Lower lobe of right lung (tissue), 2 donors: ENCODE data around the gene ENDOV. TPM values are rescaled to one million over a fixed set of nuclear protein-coding genes. Genes with fewer than 3 reads are reported as not detected.

Experiments used
- ATAC-seq, 2 donors: fragments of 200-7000 bp; cut with Tn5 transposase; one replicate each; pipeline ENCODE4 v1.9.1; 2020 to 2022; ENCODE audit warnings: mild to moderate bottlenecking in 2 of 2, moderate library complexity in 2 of 2
- DNase-seq: peaks from one replicate; pipeline ENCODE4 v3.0.0-alpha.2; 2020
- H3K27ac ChIP-seq: fragments of 200-600 bp; one replicate; pipeline ENCODE4 v1.8.0; 2022
- H3K27me3 ChIP-seq: fragments of 200-600 bp; one replicate; pipeline ENCODE4 v1.8.0; 2022; ENCODE audit warnings: low read depth
- H3K36me3 ChIP-seq: fragments of 200-600 bp; one replicate; pipeline ENCODE4 v1.8.0; 2022; ENCODE audit warnings: mild to moderate bottlenecking
- H3K4me1 ChIP-seq: fragments of 200-600 bp; one replicate; pipeline ENCODE4 v1.8.0; 2022
- H3K4me3 ChIP-seq: fragments of 200-600 bp; one replicate; pipeline ENCODE4 v1.8.0; 2022; ENCODE audit warnings: mild to moderate bottlenecking
- H3K9me3 ChIP-seq: fragments of 200-600 bp; one replicate; pipeline ENCODE4 v1.8.0; 2022
- intact Hi-C: fragments of 100-400 bp; cut with DNase I; formaldehyde crosslinking; loops from one replicate; pipeline ENCODE4 v1.11.0; 2022
- total RNA-seq: library from RNA; stranded (reverse); fragmentation: NEBNext Ultra II Directional; extraction: Animal tissue kit (Norgen Biotek cat#: 25700); gene quantifications from one replicate; pipeline ENCODE4 v1.2.1, GENCODE V29; 2021
- TF ChIP-seq, protein P1 (sequence below): fragments of 200-600 bp; IDR thresholded peaks from one replicate; pipeline ENCODE4 v1.8.0; 2022; ENCODE audit warnings: antibody characterized with exemption, mild to moderate bottlenecking
- donor health status: DM: no; HTN: yes; CAD: no; lungs with severe emphysema.

ENDOV gene
- total RNA-seq, 1 donor from 2014 or later, result 23.4 TPM

DNA sequence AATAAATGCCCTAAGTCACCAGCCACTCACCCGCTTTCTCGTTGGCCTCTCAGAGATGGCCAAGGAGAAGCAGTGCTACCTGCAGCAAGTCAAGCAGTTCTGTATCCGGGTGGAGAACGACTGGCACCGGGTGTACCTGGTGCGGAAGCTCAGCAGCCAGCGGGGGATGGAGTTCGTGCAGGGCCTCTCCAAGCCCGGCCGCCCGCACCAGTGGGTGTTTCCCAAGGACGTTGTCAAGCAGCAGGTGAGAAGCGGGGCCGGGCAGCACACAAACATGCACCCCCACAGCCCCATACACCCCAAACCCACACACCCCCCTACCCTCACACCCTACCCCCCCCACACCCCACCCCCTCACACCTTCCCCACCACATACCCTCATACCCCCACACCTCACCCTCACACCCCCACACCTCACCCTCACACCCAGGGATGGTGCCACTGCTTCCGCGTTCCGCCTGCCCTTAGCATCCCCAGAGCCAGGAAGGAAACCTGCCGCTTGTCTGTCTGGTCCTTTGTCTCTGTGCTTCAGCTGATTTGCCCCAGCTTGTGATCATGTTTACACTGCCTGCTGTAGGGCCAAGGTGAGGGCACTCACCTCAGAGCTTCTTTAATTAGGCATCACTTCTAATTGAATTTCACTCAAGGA is 41.9 kb upstream of the ENDOV start:
- Histone ChIP-seq H3K4me1 (no peaks in the 10 kb centered on the region), H3K9me3 (no peaks in the 10 kb centered on the region), H3K4me3 (no peak overlapping the region), H3K27me3 (no peaks in the 10 kb centered on the region), H3K36me3 (peaks cover 99% of the 10 kb centered on the region), H3K27ac (no peak overlapping the region)
- intact Hi-C loops, result no loop called here
- DNase-seq, result no peak
- ATAC-seq, result no peak
- TF ChIP-seq, protein P1, sequence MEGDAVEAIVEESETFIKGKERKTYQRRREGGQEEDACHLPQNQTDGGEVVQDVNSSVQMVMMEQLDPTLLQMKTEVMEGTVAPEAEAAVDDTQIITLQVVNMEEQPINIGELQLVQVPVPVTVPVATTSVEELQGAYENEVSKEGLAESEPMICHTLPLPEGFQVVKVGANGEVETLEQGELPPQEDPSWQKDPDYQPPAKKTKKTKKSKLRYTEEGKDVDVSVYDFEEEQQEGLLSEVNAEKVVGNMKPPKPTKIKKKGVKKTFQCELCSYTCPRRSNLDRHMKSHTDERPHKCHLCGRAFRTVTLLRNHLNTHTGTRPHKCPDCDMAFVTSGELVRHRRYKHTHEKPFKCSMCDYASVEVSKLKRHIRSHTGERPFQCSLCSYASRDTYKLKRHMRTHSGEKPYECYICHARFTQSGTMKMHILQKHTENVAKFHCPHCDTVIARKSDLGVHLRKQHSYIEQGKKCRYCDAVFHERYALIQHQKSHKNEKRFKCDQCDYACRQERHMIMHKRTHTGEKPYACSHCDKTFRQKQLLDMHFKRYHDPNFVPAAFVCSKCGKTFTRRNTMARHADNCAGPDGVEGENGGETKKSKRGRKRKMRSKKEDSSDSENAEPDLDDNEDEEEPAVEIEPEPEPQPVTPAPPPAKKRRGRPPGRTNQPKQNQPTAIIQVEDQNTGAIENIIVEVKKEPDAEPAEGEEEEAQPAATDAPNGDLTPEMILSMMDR, result no peak

DNA sequence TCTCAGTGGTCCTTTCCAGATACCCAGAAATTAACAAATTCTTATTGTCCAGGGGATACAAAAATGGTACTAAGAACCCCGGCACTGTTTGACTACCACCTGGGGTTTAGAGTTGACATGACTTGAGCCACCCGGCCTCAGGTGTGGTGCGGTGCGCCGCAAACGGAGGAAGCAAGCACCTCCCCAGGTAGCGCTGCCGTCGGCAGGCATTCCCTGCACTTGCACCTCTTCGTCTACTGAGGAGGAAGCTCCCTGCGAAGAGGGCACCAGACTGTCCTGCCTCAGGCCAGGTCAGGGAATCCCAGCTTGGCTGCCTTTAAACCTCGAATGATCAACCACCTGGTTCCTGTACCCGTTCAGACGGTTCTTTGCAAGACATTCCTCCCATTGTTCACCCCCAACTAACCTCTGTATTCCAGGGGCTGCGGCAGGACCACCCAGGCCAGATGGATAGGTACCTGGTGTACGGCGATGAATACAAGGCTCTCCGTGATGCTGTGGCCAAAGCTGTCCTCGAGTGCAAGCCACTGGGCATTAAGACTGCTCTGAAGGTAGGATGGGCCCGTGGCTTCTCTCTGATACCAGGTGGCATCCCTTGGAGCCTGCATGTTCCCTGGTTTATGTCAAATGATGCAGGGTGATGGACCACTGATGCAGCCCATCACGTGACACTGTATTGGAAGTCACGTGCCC is 40.8 kb upstream of the ENDOV start:
- Histone ChIP-seq H3K4me3 (no peak overlapping the region), H3K9me3 (no peaks in the 10 kb centered on the region), H3K36me3 (peaks cover 99% of the 10 kb centered on the region), H3K27me3 (no peaks in the 10 kb centered on the region), H3K27ac (no peak overlapping the region), H3K4me1 (no peaks in the 10 kb centered on the region)
- ATAC-seq, result no peak
- TF ChIP-seq, protein P1, result no peak
- no peak for DNase-seq
- intact Hi-C loops, result no loop called here

DNA sequence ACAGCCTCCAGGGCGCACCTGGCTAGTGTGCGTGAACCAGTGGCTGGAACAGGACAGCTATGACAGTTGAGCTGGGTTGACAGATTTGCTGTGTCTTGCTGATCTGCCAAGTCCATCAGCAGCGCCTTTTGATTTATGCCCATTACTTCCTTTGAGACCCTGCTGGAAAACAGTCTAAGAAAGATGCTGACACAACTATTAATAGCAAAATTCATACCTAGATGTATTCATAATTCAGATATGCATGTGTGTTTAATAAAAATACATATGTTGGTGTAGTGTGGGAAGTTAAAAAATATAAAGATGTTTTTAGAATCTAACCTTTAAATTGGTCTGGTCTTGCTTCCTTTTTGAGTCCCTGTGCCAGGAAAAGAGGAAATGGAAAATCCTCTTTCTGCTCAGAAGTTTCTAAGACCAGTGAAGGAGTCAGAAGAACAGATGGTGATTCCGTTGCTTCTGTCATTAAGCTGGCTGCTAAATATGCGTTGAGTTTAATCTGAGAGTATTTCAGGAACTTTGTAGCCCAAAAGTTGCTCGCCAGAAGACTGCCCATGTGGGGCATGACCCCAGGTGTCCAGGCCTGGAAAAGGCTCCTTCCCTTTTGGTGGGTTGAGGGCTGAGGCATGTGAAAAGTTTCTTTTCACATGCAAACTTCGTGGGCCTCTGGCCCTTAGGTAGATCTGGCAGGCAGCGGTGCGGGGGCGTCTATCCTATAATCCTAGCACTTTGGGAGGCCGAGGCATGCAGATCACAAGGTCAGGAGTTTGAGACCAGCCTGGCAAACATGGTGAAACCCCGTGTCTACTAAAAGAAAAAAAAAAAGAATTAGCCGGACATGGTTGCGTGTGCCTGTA is 40.0 kb upstream of the ENDOV start:
- H3K4me1 ChIP-seq, result no peaks in the 10 kb centered on the region
- H3K4me3 ChIP-seq, result no peak overlapping the region
- H3K9me3 ChIP-seq, result no peaks in the 10 kb centered on the region
- intact Hi-C loops, result no loop called here
- no peak for ATAC-seq
- peaks cover 99% of the 10 kb centered on the region for H3K36me3 ChIP-seq
- TF ChIP-seq, protein P1, result no peak
- no peak for DNase-seq
- no peak overlapping the region for H3K27ac ChIP-seq
- no peaks in the 10 kb centered on the region for H3K27me3 ChIP-seq

DNA sequence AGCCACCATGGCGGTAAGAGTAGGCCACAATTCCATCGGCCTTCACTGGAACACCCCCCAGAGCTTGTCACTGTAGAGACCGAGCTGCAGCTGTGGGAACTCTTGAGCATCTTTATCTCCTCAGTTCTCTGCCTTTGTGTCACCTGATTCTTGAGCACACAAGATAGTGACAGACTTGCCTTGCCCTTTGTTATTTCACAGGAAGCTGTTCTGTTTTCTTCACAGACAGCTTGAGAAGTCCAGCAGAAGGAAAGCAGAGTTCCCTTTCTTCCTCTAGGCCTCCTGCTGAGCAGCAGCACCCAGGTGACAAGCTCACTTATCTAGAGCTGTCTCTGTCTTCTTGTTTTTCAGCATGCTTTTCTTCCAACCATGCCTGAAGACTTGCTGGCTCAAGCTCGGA is 38.4 kb upstream of the ENDOV start:
- DNase-seq (no peak), ATAC-seq (no peak)
- Histone ChIP-seq H3K27ac (no peak overlapping the region), H3K4me3 (no peak overlapping the region), H3K36me3 (peaks cover 99% of the 10 kb centered on the region), H3K9me3 (no peaks in the 10 kb centered on the region), H3K27me3 (no peaks in the 10 kb centered on the region), H3K4me1 (no peaks in the 10 kb centered on the region)
- intact Hi-C loops, result no loop called here
- TF ChIP-seq, protein P1, result no peak

DNA sequence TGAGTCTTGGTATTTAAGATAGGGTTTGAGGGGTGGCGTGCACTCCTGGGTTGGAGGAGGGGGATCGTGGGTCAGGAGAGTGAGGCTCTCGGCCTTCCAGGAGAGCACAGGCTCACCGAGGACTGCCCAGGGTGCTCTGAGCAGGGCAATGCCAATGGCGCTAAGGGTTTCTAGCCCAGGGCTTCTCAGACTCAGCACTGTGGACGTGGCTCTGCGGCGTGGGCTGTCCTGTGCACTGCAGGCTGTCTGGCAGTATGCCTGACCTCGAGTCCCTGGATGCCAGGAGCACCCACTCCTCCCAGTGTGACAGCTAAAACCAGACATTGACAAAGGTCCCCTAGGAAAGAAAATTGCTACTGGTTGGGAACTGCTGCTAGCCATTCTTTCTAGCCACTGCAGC is 37.2 kb upstream of the ENDOV start:
- intact Hi-C loops, result no loop called here
- H3K27ac ChIP-seq, result no peak overlapping the region
- TF ChIP-seq, protein P1, result no peak
- no peaks in the 10 kb centered on the region for H3K27me3 ChIP-seq
- ATAC-seq (peak in 1 of 2 donors; percentile 9), DNase-seq (no peak)
- no peaks in the 10 kb centered on the region for H3K4me1 ChIP-seq
- no peaks in the 10 kb centered on the region for H3K9me3 ChIP-seq
- H3K4me3 ChIP-seq, result no peak overlapping the region
- peaks cover 99% of the 10 kb centered on the region for H3K36me3 ChIP-seq
